GM19455 (cell line): ENCODE results near the gene KIAA1586.
"Not testable (repeated sequence)": the region's sequence is repeated elsewhere in the genome, so short reads cannot be mapped to it uniquely, and the experiment has no call there.

ENCODE experiments used
- ATAC-seq: cut with Tn5 transposase; IDR thresholded peaks from one replicate; pipeline ENCODE4 v1.9.1; 2021; ENCODE audit not compliant: unreplicated experiment

Gene KIAA1586

GRCh38 chr6:57046332-57047256, at the start of gene KIAA1586:
KIAA1586 (plus strand) TSS chr6:57046693; CDS start chr6:57046756, 63 bp downstream.
- ATAC-seq: peak; percentile 93

DNA sequence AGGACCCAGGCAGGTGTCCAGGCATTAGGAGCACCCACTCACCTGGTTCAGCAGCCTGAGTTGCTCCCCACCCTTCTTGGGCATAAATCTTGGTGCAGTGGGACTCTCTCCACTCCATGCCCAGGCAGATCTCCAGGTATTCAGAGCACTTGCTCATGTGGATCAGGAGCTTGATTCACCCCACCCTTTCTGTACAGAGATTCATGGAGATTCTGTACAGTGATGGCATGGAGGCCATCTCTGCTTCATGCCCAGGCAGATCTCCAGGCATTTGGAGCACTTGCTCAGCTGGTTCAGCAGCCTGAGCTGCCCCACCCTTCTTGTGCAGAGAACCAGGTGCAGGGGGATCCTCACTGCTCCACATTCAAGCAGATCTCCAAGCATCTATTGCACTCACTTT, 47.4 kb upstream of the KIAA1586 start:
- ATAC-seq: no peak

- ATAC-seq: not testable (repeated sequence)
Observed at GRCh38 chr6:56999748-57000147, 46.7 kb upstream of the KIAA1586 start.

DNA sequence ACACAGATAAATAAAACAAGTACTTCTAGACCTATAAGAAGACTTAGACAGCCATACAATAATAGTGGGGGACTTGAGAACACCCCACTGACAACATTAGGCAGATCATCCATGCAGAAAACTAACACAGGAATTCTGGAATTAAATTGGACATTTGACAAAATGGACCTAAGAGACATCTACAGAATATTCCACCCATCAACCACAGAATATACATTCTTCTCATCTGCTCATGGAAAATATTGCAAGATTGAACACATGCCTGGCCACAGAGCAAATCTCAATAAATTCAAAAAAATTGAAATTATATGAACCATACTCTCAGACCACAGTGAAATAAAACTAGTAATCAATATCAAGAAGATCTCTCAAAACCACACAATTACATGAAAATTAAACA, 44.3 kb upstream of the KIAA1586 start:
- no peak for ATAC-seq

- no peak for ATAC-seq
Observed at GRCh38 chr6:57004292-57004691, 42.2 kb upstream of the KIAA1586 start.

DNA sequence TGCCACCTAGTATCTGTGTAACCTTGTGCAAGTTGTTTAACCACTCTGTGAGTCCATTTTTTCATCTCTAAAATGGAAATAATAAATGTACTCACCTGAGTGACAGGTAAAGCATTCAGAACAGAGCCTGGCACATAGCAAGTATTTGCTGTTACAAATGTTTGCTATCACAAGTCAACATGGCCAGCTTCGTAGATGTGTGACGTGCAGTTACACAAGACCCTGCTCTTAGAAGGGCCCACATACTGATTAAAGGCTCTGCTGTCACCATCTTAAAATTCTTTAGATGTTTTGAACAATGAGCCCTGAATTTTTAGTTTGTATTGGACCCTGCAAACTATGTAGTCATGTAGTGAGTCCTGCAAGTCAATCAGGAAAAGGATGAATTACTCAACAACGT, 40.4 kb upstream of the KIAA1586 start:
- no peak for ATAC-seq

- ATAC-seq: not testable (repeated sequence)
Observed at GRCh38 chr6:57008069-57008468, 38.4 kb upstream of the KIAA1586 start.

GRCh38 chr6:57013521-57013926, 33.0 kb upstream of the KIAA1586 start:
- ATAC-seq: no peak

GRCh38 chr6:57017069-57017468, 29.4 kb upstream of the KIAA1586 start:
- ATAC-seq: no peak

DNA sequence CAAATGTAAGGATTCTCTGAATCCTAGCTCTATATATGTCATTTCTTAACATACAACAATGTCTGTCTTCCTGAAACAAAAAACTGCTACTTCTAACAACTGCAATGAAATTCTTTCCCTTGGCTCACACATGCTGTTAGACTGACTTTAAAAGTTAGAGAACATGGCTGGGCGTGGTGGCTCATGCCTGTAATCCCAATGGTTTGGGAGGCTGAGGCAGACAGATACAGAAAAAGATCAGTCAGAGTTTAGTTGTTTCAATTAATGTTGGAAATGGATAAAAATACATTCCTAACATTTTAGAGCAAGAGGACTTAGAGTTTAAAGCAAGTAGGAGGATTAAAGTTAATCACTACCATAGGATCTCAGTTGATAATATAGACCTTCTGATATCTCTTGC, 28.7 kb upstream of the KIAA1586 start:
- no peak for ATAC-seq

- ATAC-seq: no peak
Observed at GRCh38 chr6:57019434-57019833, 27.1 kb upstream of the KIAA1586 start.

GRCh38 chr6:57021086-57021720, 25.3 kb upstream of the KIAA1586 start:
- ATAC-seq: peak; percentile 73

DNA sequence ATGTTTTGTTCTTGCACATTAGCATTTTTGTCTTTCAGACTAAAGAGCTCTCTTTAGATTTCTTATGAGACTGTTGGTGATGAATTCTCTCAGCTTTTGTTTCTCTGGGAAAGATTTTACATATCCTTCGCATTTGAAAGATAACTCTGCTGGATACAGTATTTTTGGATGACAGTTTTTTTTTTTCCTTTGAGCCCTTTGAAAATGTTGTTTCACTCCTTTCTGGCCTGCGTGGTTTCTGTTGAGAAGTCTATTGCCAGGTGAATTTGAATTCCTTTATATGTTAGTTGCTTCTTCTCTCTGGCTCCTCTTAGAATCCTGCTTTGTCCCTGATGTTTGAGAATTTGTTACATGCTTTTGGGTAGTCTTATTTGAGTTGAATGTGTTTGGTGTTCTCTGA, 22.2 kb upstream of the KIAA1586 start:
- ATAC-seq: no peak

DNA sequence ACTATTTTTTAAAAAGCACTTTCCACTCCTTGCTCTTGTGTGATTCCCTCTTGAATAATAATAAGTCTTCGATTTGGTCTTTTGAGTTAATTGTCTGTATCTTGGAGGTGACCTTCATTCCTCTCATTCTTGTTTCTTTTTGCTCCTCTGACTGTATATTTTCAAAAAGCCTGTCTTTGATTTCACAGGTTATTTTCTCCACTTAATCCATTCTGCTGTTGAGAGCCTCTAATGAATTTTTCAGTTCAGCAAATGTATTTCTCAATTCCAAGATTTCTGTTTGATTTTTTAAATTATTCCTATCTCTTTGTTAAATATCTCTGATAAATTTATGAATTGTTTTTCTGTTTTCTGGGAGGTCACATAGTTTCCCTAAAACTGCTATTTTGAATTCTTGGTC, 21.7 kb upstream of the KIAA1586 start:
- no peak for ATAC-seq

DNA sequence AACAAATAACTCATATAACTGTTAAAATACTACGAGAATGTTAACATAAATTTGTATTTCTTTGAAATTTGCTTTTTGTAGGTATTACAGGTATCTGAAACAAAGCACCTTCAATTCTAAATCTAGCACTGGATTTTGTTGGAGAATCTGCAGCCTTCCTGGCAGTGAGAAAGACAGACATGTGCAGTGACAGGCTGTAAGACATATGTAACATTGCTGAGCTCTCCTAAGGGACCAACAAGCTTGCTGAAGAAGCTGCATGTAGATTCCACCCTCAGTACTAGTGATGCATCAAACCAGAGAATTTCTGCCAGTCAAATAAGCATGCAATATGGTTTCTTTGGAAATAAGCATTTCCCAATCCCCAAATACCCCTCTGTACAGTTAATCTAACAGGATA, 20.5 kb upstream of the KIAA1586 start:
- ATAC-seq: no peak

DNA sequence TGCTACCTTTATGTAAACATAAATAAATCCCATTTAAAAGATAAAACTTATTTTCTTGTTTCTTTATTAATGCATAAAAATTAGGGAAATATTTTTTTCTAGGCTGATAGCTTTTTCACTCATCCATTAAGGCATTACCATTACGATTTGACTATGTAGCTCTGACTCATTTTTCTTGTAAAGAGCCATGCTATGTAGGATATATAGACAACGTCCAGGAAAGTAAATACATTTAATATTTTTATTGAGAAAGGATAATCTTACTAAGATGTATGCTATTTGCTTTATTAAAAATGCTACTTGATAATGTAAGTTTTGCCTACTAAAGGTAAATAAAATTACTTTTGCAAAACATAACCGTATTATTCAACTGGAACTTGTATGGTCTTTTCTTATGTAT, 19.2 kb upstream of the KIAA1586 start:
- no peak for ATAC-seq

GRCh38 chr6:57029213-57029612, 17.3 kb upstream of the KIAA1586 start:
- ATAC-seq: no peak

GRCh38 chr6:57033228-57033627, 13.3 kb upstream of the KIAA1586 start:
- ATAC-seq: no peak

GRCh38 chr6:57035549-57035948, 10.9 kb upstream of the KIAA1586 start:
- ATAC-seq: no peak

DNA sequence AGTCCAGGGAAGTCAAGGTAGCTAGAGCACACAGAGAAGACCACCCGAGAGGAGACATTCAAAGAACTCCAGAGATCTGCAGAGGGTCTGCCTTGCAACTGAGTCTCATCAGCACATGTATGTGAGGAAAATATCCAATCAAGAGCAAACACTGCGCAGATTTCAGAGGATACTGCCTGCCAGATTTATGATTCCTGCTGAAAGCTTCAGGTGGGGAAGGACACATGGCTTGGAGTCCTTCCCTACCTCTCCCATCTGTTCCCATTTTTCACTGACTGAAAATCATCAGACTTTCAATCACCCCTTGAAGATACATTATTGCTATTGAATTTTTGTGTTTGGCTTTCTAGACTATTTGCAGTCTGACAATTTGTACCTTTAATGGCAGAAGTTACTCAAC, 7.6 kb upstream of the KIAA1586 start:
- ATAC-seq: no peak

DNA sequence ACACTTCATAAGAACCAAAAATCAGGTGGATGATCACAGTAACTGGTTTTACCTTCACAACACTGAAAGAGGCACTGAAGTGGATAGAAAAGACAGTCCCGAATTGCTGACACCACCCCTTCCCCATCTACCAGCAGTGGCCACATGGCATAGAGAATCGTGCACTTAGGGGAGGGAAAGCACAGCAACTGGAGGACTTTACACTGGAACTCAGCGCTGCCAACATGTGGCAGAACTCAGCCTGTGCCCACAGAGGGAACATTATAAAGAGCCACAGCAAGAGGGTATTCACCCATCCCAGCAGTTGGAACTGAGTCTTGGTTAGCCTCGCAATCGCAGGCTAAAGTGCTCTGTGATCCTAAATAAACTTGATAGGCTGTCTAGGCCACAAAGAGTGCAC, 6.5 kb upstream of the KIAA1586 start:
- no peak for ATAC-seq

GRCh38 chr6:57044061-57044460, 2.4 kb upstream of the KIAA1586 start:
- ATAC-seq: not testable (repeated sequence)
